ENCODE data around the gene NHEJ1. TPM values are rescaled to one million over a fixed set of nuclear protein-coding genes. Genes with fewer than 3 reads are reported as not detected.
A peak's percentile ranks its signal among the peaks of the same experiment; 100 is the strongest.

Gene NHEJ1
- total RNA-seq, 1 donor from 2014 or later, result 17.7 TPM

DNA sequence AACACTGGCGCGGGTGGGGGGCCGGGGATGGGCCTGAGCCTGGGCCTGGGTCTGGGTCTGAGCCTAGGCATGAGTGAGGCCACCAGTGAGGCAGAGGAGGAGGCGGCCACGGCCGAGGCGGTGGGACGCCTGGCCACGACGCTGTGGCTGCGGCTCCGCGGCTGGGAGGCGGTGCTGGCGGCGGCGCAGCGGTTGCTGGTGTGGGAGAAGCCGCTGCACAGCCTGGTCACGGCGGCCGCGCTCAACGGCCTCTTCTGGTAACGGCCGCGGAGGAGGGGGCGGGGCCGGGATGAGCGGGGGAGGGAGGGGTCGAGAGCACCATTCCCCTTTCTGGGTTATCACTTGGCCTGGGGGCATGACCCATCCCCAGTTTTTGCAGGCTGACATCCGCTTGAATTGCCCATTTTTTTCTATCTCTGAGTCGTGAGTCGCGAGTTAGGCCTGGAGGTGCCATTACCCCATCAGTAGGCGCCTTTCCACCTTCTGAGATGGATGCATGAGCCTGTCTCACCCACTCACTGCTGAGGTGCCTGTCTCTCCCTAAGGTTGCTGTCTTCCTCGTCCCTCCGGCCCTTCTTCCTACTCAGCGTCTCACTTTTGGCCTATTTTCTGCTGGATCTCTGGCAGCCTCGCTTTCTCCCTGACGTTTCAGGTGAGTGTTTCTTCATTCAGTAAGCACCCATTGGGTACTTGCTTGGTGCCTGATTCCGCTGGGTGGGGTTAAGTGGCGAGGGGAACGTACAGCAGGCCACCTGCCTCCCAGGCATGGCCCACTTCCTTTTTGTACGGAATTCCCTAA lies 18.0 kb upstream of the NHEJ1 start:
- no peak for DNase-seq (ENCODE audit: low spot score, unreplicated experiment)
- TF ChIP-seq, protein P1, sequence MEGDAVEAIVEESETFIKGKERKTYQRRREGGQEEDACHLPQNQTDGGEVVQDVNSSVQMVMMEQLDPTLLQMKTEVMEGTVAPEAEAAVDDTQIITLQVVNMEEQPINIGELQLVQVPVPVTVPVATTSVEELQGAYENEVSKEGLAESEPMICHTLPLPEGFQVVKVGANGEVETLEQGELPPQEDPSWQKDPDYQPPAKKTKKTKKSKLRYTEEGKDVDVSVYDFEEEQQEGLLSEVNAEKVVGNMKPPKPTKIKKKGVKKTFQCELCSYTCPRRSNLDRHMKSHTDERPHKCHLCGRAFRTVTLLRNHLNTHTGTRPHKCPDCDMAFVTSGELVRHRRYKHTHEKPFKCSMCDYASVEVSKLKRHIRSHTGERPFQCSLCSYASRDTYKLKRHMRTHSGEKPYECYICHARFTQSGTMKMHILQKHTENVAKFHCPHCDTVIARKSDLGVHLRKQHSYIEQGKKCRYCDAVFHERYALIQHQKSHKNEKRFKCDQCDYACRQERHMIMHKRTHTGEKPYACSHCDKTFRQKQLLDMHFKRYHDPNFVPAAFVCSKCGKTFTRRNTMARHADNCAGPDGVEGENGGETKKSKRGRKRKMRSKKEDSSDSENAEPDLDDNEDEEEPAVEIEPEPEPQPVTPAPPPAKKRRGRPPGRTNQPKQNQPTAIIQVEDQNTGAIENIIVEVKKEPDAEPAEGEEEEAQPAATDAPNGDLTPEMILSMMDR (IDR thresholded peaks at IDR 0.05; ENCODE audit: unreplicated experiment), result no peak
- Mint-ChIP-seq H3K4me3 (ENCODE audit: low read depth) (peak overlapping the region; percentile 79), H3K9me3 (ENCODE audit: low read depth) (no peaks in the 10 kb centered on the region), H3K36me3 (ENCODE audit: insufficient read depth) (peaks cover 10% of the 10 kb centered on the region), H3K27me3 (no peaks in the 10 kb centered on the region), H3K27ac (peak overlapping the region; percentile 78), H3K4me1 (ENCODE audit: low read depth) (peaks cover 20% of the 10 kb centered on the region)

DNA sequence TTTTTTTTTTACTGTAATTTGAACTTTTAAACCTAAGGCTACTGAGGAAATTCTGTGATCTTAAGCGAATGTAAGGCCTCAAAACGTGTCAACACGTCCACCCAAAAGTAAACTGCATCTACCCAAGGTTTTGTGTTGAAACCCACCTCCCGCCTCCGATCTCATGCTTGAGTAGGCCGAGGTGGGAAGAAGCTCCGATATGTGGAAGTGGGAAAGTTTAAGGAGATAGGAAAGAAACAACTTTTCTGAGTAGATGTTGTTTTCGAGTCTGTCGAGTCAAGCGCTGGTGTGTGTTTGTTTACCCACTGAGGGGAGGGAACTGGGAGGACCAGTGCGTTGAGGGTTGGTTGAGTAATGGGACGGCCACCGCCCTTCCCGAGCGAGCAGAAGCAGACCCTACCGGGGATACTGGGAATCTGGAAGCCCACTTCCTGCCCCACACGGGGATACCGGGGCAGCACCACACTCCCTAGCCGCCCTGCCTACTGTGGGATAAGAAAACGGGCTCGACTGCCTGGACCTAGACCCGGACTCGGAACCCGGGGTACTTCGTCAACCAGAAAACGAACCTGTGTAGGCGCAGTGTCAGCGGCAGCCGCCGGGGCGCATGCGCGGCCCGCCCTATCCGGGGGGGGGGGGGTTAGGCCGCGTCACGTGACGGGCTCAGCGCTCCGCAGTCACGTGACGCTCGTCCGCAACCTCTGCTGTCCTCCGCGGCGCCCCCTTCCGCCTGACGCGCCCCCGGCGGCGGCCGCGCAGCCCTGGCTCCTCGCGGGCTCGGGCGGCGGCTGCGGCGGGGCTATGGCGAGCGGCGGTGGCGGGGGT lies 17.1 kb upstream of the NHEJ1 start, which contains the start of gene RETREG2:
RETREG2 (plus strand) TSS at position 724 of the 825 bp plus-strand sequence; CDS start at position 802, 78 bp downstream.
- TF ChIP-seq, protein P1 (IDR thresholded peaks at IDR 0.05; ENCODE audit: unreplicated experiment), result peak; percentile 54
- Mint-ChIP-seq H3K27me3 (no peaks in the 10 kb centered on the region), H3K4me3 (ENCODE audit: low read depth) (peak within 1 kb of the TSS; percentile 87), H3K27ac (peak within 1 kb of the TSS; percentile 97), H3K9me3 (ENCODE audit: low read depth) (no peaks in the 10 kb centered on the region), H3K4me1 (ENCODE audit: low read depth) (peaks cover 20% of the 10 kb centered on the region), H3K36me3 (ENCODE audit: insufficient read depth) (peaks cover 8% of the 10 kb centered on the region)
- DNase-seq (ENCODE audit: low spot score, unreplicated experiment), result peak; percentile 81

DNA sequence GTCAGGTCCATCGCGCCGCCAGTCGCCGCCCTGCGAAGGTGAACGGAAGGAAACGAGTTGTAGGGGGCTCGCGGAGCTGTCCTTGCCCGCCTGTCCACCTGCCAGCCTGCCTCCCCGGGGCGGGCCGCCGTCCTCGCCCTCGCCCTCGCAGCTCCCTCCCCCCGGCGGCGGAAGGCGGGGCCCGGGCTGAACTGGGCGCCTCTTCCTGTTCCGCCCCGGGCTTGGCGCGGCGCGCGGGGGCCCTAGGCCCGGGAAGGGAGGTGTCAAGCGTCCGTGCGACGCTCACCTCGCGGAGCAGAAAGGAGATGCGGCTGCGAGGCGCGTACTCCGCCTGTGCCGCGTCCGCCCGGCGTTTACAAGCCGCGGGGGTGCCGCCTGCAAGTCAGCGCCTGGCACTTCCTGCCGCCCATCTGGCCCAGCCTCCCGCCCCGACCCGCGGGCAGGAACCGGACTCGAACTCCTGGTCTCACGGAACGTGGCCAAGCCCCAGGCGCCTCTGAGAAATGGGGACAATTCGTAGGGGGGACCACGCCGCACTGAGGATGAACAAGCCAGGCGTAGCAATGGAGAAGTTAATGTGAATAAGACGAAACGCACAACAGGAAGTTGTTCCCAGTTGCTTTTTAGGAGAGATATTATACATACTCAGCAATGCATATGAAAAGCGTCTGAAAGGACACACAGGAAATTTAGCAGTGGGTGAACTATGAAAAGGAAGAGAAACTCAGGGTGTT lies 16.4 kb upstream of the NHEJ1 start, which contains the start of gene CNPPD1:
CNPPD1 (minus strand) TSS at position 108 of the 734 bp plus-strand sequence; CDS start at position 11, 97 bp downstream.
- Mint-ChIP-seq H3K27ac (peak within 1 kb of the TSS; percentile 97), H3K36me3 (ENCODE audit: insufficient read depth) (peaks cover 8% of the 10 kb centered on the region), H3K4me3 (ENCODE audit: low read depth) (peak within 1 kb of the TSS; percentile 87), H3K9me3 (ENCODE audit: low read depth) (no peaks in the 10 kb centered on the region), H3K27me3 (no peaks in the 10 kb centered on the region), H3K4me1 (ENCODE audit: low read depth) (peaks cover 20% of the 10 kb centered on the region)
- TF ChIP-seq, protein P1 (IDR thresholded peaks at IDR 0.05; ENCODE audit: unreplicated experiment), result no peak
- DNase-seq (ENCODE audit: low spot score, unreplicated experiment), result peak; percentile 73

DNA sequence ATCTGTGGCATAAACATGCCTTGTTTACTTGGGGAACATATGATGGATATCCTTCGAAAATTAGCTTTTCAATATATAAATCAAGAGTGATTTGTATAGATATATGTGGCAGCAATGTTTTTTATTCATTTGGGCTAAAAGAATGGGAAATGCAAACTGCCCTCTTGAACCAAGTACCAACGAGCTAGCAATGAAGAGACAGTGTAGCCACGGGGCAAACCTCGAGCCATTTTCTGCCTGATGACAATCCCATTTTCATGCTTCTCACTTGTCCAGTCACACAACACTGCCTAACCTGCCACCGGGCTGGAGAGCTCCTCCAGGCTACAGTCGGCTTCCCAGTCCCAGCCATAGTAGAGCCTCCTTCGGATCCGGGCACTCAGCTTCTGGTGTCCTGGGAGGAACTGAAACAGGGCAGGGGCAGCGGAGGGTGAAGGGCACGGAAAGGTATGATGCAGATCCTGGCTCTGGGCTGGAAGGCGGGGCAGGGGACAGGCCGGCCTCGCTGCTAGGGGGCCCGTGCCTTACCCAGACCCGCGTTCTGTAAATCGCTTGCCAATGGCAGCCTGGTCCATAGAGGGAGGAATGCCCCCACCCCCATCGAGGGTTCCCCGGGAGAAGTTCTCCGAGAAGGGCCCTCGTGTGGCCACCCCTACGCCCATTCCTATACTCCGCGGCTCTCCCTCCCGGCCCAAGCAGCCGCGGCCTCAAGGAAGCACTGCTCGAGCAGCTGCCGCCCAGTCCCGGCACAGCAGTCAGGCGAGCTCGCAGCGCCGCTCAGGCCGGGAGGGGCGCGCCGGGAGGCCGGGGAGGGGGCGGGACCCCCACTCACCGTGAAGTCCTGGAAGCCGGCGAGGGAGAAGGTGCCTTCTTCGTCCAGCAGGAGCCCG lies 15.6 kb upstream of the NHEJ1 start:
- peak overlapping the region; percentile 81 for H3K27ac Mint-ChIP-seq
- TF ChIP-seq, protein P1 (IDR thresholded peaks at IDR 0.05; ENCODE audit: unreplicated experiment), result peak; percentile 27
- no peaks in the 10 kb centered on the region for H3K9me3 Mint-ChIP-seq (ENCODE audit: low read depth)
- H3K27me3 Mint-ChIP-seq, result no peaks in the 10 kb centered on the region
- H3K4me3 Mint-ChIP-seq (ENCODE audit: low read depth), result peak overlapping the region; percentile 87
- H3K36me3 Mint-ChIP-seq (ENCODE audit: insufficient read depth), result peaks cover 7% of the 10 kb centered on the region
- peaks cover 20% of the 10 kb centered on the region for H3K4me1 Mint-ChIP-seq (ENCODE audit: low read depth)
- no peak for DNase-seq (ENCODE audit: low spot score, unreplicated experiment)

Measured in progenitor cell of endocrine pancreas (in vitro differentiated cells).